Activated CD4-positive, alpha-beta T cell treated with anti-CD3 and anti-CD28 coated beads, Interleukin-2, amount 10 ng/mL, durations not matched to agents 24 days and 14 days (primary cell): Measurements from ENCODE around the gene DMAC2. TPM values are rescaled to one million over a fixed set of nuclear protein-coding genes. Genes with fewer than 3 reads are reported as not detected.
"Not testable (repeated sequence)": the region's sequence is repeated elsewhere in the genome, so short reads cannot be mapped to it uniquely, and the experiment has no call there.

Experiments used
- DNase-seq: peaks from one replicate; pipeline ENCODE4 v3.0.0; 2022
- H3K27ac Mint-ChIP-seq: one replicate; pipeline ENCODE4 v1.8.0; 2022; ENCODE audit warnings: mild to moderate bottlenecking, mixed read lengths
- H3K27me3 Mint-ChIP-seq: one replicate; pipeline ENCODE4 v1.8.0; 2022; ENCODE audit warnings: mixed read lengths
- H3K36me3 Mint-ChIP-seq: one replicate; pipeline ENCODE4 v1.8.0; 2022; ENCODE audit warnings: low read depth, mild to moderate bottlenecking, mixed read lengths
- H3K4me1 Mint-ChIP-seq: one replicate; pipeline ENCODE4 v1.8.0; 2021; ENCODE audit warnings: mixed read lengths
- H3K4me3 Mint-ChIP-seq: one replicate; pipeline ENCODE4 v1.8.0; 2022; ENCODE audit warnings: mild to moderate bottlenecking, moderate library complexity, mixed read lengths
- H3K9me3 Mint-ChIP-seq: one replicate; pipeline ENCODE4 v1.8.0; 2021; ENCODE audit warnings: mixed read lengths
- intact Hi-C: fragments of 100-400 bp; cut with micrococcal nuclease; formaldehyde crosslinking; loops from one replicate; pipeline ENCODE4 v1.15.1; 2023
- total RNA-seq: library from RNA; stranded (reverse); gene quantifications from 2 replicates; pipeline ENCODE4 v1.2.3, GENCODE V29; 2022

DMAC2 gene
- total RNA-seq, 1 donor from 2014 or later: 58.7 TPM

DNA sequence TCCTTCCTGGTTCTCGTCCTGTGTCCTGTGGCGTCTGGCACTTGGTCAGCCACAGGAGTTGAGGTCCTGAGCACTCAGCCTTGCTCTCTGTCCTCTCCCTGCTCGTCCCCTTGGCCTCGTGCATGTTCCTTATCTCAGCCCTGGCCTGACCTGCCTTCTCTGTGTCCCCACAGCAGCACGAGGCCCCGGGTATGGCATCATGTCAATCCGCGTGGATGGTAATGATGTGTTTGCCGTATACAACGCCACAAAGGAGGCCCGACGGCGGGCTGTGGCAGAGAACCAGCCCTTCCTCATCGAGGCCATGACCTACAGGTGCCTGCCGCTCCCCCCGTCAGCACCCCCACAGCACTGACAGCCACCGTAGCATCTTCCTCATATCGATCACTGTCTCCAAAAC lies 17.3 kb downstream of the DMAC2 start:
- intact Hi-C loops: no loop called here
- Mint-ChIP-seq H3K9me3 (no peaks in the 10 kb centered on the region), H3K27ac (no peak overlapping the region), H3K4me1 (peaks cover 1% of the 10 kb centered on the region), H3K4me3 (no peak overlapping the region), H3K36me3 (peaks cover 31% of the 10 kb centered on the region), H3K27me3 (no peaks in the 10 kb centered on the region)
- DNase-seq: no peak

DNA sequence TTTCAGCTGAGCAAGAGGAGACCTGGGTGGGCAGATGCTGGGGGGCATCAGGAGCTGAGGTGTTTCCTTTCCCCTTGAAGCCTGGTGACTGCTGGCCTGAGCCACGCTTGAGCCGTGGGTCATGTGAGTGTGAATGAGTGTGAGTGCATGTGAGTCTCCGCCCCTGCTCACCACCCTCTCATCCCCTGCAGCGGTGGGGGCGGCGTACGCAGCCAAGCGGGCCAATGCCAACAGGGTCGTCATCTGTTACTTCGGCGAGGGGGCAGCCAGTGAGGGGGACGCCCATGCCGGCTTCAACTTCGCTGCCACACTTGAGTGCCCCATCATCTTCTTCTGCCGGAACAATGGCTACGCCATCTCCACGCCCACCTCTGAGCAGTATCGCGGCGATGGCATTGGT lies 17.7 kb downstream of the DMAC2 start:
- no peaks in the 10 kb centered on the region for H3K9me3 Mint-ChIP-seq
- H3K27me3 Mint-ChIP-seq: no peaks in the 10 kb centered on the region
- DNase-seq: no peak
- no peak overlapping the region for H3K27ac Mint-ChIP-seq
- intact Hi-C loops: no loop called here
- H3K4me3 Mint-ChIP-seq: no peak overlapping the region
- H3K36me3 Mint-ChIP-seq: peaks cover 31% of the 10 kb centered on the region
- H3K4me1 Mint-ChIP-seq: peaks cover 1% of the 10 kb centered on the region

DNA sequence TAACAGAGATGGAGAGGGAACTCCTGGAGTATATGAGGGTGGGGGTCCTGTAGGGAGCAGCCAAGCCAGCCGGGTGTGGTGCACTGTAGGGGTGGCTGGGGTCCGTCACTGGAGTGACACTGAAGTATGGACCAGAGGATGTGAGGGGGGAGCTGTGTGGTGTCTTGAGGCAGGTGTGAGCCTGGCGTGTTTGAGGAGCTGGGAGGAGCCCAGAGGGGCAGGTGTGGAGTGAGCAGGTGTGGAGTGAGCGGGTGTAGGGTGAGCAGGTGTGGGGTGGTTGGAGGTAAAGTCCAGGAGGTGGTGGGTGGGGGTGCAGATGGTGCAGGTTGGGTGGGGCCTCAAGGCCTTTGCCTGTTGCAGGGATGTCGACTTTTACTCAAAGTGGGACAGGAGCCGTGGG lies 18.4 kb downstream of the DMAC2 start:
- peaks cover 31% of the 10 kb centered on the region for H3K36me3 Mint-ChIP-seq
- H3K4me1 Mint-ChIP-seq: peaks cover 1% of the 10 kb centered on the region
- intact Hi-C loops: no loop called here
- H3K4me3 Mint-ChIP-seq: no peak overlapping the region
- no peaks in the 10 kb centered on the region for H3K27me3 Mint-ChIP-seq
- H3K9me3 Mint-ChIP-seq: no peaks in the 10 kb centered on the region
- no peak for DNase-seq
- H3K27ac Mint-ChIP-seq: peak overlapping the region; percentile 18

DNA sequence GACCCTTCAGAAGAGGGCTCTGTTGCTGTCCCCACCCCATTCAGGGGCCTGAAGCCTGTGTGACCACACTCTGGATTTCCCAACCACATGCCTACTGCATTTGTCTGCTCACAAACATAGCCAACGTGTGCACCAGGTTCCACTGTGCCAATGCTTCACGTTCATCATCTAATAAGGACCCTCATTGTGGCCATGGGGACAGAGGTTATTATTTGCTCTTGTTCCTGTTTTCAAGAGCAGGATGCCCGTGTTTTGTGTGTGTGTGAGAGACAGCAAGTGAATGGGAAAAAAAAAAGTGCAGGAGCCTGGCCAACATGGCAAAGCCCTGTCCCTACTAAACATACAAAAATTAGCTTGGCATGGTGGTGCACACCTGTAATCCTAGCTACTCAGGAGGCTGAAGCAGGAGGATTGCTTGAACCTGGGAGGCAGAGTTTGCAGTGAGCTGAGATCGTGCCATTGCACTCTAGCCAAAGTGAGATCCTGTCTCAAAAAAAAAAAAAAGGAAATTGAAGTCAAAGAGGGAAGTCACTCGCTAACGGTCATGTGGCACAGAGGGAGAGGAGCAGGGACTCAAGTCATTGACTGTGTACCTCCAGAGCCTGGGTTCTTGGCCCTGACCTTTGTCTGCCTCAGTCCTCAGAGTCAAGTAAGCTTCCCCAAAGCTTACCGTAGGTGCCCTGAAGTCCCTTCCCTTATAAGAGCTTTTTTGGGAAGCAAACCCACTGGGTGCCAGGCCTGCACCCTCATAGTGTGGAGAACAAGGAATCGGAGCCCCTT lies 19.4 kb downstream of the DMAC2 start:
- Mint-ChIP-seq H3K4me3 (no peak overlapping the region), H3K36me3 (peaks cover 33% of the 10 kb centered on the region), H3K27ac (no peak overlapping the region), H3K9me3 (no peaks in the 10 kb centered on the region), H3K27me3 (no peaks in the 10 kb centered on the region), H3K4me1 (peaks cover 1% of the 10 kb centered on the region)
- intact Hi-C loops: no loop called here
- no peak for DNase-seq

DNA sequence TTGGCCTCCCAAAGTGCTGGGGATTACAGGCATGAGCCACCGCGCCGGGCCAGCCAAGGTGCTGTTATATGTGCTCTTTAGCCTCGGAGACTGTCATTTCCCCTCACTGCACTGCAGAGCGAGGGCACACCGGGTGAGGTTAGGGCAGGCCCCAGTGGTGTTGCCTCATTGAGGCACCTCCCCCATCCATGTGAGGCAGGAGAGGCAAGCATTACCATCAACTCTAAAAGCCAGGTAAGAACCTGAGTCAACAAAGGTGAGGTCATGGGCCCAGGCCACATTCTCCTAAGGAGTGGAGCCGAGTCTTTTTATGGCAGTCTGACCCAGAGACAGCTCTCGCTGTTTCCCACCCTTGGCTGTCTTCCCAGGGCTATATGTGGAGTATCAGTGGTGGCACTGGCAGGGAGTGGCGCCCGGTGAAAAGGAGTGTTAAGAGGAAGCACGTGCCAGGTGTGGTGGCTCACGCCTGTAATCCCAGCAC lies 23.5 kb downstream of the DMAC2 start:
- peaks cover 41% of the 10 kb centered on the region for H3K36me3 Mint-ChIP-seq
- no peak overlapping the region for H3K27ac Mint-ChIP-seq

DNA sequence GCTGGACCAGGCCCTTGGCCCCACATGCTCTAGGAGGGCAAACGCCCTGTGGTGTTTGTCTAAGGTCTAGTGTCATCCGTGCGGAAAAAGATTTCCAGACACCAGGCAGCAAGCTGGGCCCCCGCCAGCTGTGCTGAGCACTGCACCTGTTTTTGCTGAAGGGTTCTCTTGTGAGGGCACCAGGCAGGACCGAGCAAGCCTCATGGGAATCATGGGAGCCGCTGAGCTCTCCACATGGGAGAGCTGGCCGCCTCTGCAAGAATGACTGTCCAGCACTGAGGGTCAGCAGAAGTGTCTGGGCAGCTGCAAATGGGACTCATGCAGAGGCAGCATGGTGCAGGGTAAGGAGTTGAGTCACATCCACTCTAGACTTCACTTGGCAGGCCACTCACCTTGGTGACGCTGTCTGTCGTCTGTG lies 24.5 kb downstream of the DMAC2 start:
- H3K4me1 Mint-ChIP-seq: no peaks in the 10 kb centered on the region
- DNase-seq: no peak
- H3K27me3 Mint-ChIP-seq: no peaks in the 10 kb centered on the region
- peaks cover 36% of the 10 kb centered on the region for H3K36me3 Mint-ChIP-seq
- H3K27ac Mint-ChIP-seq: no peak overlapping the region
- intact Hi-C loops: no loop called here
- H3K4me3 Mint-ChIP-seq: no peak overlapping the region
- no peaks in the 10 kb centered on the region for H3K9me3 Mint-ChIP-seq

More for the DNA sequence above, 23.5 kb downstream of the DMAC2 start:
- Mint-ChIP-seq H3K4me3 (no peak overlapping the region), H3K9me3 (no peaks in the 10 kb centered on the region), H3K27me3 (no peaks in the 10 kb centered on the region), H3K4me1 (no peaks in the 10 kb centered on the region)
- intact Hi-C loops: no loop called here
- no peak for DNase-seq

DNA sequence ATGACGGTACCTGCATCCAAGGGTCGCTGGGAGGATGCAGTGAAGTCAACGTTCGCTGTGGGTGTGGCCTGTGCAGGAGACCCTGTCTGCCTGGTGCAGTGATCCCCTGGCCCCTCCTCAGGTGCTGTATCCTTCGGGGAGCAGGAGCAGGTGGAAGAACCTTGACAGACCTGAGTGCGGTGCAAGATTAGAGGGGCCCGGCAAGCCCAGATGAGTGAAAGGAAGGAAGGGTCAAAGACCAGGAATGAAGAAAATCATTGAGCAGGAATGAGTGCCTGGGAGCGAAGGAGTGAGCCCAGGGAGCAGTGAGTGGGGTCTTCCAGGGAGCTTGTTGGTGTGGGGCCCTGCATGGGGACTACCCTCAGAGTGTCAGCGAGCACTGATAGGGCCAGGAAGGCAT lies 25.3 kb downstream of the DMAC2 start:
- DNase-seq: no peak
- Mint-ChIP-seq H3K9me3 (no peaks in the 10 kb centered on the region), H3K4me3 (no peak overlapping the region), H3K36me3 (peaks cover 34% of the 10 kb centered on the region), H3K27ac (no peak overlapping the region), H3K27me3 (no peaks in the 10 kb centered on the region), H3K4me1 (peaks cover 1% of the 10 kb centered on the region)
- intact Hi-C loops: no loop called here

DNA sequence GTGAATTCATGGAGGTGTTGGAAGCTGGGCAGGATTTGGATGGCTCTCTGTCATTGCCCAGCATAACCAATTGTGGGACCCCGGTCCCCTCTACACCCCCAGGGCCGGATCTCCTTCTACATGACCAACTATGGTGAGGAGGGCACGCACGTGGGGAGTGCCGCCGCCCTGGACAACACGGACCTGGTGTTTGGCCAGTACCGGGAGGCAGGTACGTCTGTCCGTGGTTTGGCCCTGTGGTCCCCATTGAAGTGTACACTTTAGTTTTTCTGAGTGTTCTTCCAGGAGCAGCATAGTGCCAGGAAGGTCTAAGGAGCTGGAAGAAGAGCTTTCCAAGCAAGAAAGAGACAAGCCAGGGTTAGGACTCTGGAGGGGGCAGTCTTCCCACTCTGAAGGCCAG lies 25.8 kb downstream of the DMAC2 start:
- intact Hi-C loops: no loop called here
- Mint-ChIP-seq H3K27me3 (no peaks in the 10 kb centered on the region), H3K4me3 (no peak overlapping the region), H3K36me3 (peaks cover 30% of the 10 kb centered on the region), H3K9me3 (no peaks in the 10 kb centered on the region), H3K27ac (no peak overlapping the region), H3K4me1 (peaks cover 5% of the 10 kb centered on the region)
- no peak for DNase-seq

DNA sequence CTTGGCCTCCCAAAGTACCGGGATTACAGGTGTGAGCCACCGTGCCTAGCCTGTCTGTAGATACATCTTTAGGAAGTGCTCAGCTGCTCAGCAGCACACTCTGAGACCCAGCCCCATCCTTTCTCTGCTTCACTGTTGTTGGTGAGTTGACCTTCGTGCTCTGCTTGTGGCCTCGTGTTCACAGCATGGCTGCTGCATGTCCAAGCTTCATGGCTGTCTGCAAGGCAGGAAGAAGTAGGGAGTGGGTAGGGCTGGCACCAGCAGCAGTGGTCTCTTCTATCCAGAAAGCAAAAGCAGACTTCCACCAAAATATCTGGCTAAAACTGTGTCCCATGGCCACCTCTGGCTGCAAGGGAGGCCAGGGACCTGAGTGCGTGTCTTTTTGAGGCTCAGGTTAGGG lies 26.8 kb downstream of the DMAC2 start:
- DNase-seq: no peak
- intact Hi-C loops: no loop called here
- H3K9me3 Mint-ChIP-seq: no peaks in the 10 kb centered on the region
- no peaks in the 10 kb centered on the region for H3K27me3 Mint-ChIP-seq
- H3K27ac Mint-ChIP-seq: no peak overlapping the region
- H3K4me3 Mint-ChIP-seq: no peak overlapping the region
- peaks cover 5% of the 10 kb centered on the region for H3K4me1 Mint-ChIP-seq
- peaks cover 25% of the 10 kb centered on the region for H3K36me3 Mint-ChIP-seq

DNA sequence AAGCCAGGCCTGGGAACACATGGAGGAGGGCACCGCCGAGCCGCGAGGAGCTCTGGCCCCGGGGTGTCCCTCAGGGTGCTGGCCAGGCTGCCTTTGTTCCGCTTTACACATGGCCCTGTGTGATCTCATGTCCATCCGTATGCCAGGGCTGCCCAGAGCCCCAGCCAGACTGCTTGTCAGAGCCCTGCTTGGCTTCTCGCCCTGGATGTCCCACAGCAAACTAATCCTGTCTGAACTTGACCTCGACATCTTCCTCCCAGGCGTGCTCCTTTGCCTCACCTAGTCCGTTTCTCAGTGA lies 27.8 kb downstream of the DMAC2 start:
- intact Hi-C loops: no loop called here
- H3K36me3 Mint-ChIP-seq: peaks cover 23% of the 10 kb centered on the region
- no peak overlapping the region for H3K27ac Mint-ChIP-seq

DNA sequence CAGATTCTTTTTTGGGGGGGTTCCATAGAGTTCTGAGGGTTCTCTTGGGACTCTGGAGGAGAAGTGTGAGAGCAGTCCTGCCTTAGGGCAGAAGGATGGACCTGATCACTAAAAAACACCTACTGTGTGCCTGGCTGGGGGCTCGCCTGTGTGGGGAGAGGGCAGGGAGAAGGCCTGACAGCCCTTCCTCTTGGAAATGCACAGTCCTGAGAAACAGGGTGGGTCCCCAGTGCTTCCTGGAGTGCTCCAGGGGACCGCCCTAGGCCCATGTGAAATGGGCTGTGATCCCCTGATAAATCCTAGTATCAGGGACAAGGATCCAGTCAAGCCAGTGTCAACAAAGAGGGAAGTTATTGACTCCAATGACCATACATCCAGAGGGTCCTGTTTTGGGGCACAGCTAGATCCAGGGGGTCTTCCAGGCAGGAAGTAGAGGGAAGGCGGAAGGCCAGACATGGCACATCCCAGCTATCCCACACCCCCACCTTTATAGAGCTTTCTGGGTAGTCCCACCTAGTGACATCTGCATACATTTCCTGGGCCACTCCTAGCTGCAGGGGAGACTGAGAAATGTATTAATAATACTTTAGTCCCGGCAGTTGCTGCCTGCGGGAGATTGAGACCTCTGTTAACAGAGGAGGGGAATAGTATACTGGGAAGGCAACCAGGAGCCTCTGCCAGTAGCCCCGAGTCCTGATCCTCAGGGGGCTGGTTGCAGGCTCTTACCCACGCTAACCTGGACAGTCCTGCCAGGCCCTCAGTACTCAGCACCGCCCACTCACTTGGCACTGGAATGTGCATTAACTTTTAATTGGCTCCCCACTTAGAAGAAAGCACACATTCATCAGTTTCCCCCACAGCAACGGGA lies 28.4 kb downstream of the DMAC2 start:
- peaks cover 5% of the 10 kb centered on the region for H3K4me1 Mint-ChIP-seq
- no peaks in the 10 kb centered on the region for H3K27me3 Mint-ChIP-seq
- intact Hi-C loops: no loop called here
- no peak for DNase-seq
- H3K36me3 Mint-ChIP-seq: peaks cover 21% of the 10 kb centered on the region
- H3K27ac Mint-ChIP-seq: no peak overlapping the region
- H3K9me3 Mint-ChIP-seq: no peaks in the 10 kb centered on the region
- H3K4me3 Mint-ChIP-seq: no peak overlapping the region

More for the DNA sequence above, 27.8 kb downstream of the DMAC2 start:
- no peak for DNase-seq
- no peaks in the 10 kb centered on the region for H3K9me3 Mint-ChIP-seq
- H3K27me3 Mint-ChIP-seq: no peaks in the 10 kb centered on the region
- peaks cover 5% of the 10 kb centered on the region for H3K4me1 Mint-ChIP-seq
- H3K4me3 Mint-ChIP-seq: no peak overlapping the region

DNA sequence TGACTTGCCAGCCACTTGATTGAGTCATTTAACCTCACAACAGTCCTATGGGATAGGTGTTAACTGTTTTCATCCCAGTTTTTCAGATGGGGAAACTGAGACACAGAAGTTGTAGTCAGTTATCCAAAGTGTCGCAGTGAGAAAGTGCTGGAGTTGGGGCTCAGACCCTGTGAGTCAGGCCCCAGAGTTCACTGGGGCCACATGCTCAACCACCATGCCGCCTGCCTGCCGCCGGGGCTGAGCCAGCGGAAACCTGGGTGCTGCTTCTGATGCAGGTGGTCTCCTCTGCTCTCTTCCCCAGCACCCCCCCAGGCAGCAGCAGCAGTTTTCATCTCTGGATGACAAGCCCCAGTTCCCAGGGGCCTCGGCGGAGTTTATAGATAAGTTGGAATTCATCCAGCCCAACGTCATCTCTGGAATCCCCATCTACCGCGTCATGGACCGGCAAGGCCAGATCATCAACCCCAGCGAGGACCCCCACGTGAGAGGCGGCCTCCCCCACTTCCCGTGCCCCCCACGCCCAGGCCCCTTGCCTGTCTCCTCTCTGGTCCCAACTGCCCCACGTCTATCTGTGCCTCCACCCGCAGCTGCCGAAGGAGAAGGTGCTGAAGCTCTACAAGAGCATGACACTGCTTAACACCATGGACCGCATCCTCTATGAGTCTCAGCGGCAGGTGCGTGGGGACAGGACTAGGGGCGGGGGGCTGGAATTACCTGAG lies 29.2 kb downstream of the DMAC2 start:
- Mint-ChIP-seq H3K36me3 (peaks cover 20% of the 10 kb centered on the region), H3K27ac (no peak overlapping the region), H3K9me3 (no peaks in the 10 kb centered on the region), H3K27me3 (no peaks in the 10 kb centered on the region), H3K4me1 (peaks cover 5% of the 10 kb centered on the region), H3K4me3 (no peak overlapping the region)
- intact Hi-C loops: no loop called here
- DNase-seq: no peak

DNA sequence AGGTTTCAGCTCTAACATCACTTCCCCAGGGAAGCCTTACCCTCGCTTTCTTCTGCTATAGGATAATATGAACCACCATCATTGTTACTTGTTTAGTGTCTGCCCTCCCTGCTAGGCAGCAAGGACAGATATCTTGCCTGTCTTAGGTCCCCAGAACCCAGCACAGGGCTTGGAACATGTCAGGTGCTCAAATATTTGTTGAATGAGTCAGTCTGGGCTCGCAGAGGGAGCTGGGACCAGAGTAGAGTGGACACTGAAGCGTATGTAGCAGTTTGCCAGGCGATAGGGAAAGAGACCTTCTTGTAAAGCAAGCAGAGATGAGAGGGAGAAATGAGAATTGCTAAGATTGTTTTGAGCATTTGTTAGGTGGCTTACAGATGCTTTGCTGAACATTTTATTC lies 30.4 kb downstream of the DMAC2 start:
- H3K4me1 Mint-ChIP-seq: peaks cover 5% of the 10 kb centered on the region
- no peaks in the 10 kb centered on the region for H3K9me3 Mint-ChIP-seq
- H3K27me3 Mint-ChIP-seq: no peaks in the 10 kb centered on the region
- H3K27ac Mint-ChIP-seq: no peak overlapping the region
- H3K4me3 Mint-ChIP-seq: no peak overlapping the region
- intact Hi-C loops: no loop called here
- peaks cover 10% of the 10 kb centered on the region for H3K36me3 Mint-ChIP-seq
- DNase-seq: no peak

DNA sequence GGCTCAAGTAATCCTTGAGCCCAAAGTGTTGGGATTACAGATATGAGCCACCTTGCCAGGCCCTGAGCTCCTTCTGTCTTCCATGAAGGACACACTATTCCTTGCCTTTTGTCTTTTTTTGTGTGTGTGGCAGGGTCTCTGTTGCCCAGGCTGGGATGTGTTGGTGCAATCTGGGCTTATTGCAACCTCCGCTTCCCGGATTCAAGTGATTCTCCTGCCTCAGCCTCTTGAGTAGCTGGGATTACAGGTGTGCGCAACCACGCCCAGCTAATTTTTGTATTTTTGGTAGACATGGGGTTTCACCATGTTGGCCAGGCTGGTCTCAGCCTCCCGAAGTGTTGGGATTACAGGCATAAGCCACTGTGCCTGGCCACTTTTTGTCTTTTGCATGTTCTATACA lies 30.9 kb downstream of the DMAC2 start:
- H3K9me3 Mint-ChIP-seq, H3K27me3 Mint-ChIP-seq, H3K4me1 Mint-ChIP-seq, H3K36me3 Mint-ChIP-seq, H3K27ac Mint-ChIP-seq, intact Hi-C loops, DNase-seq, H3K4me3 Mint-ChIP-seq: not testable (repeated sequence)
